ENCODE measurements around the gene SYT8. TPM values are rescaled to one million over a fixed set of nuclear protein-coding genes. Genes with fewer than 3 reads are reported as not detected.

Gene SYT8
- total and polyA plus RNA-seq, 2 experiments from 2014 or later, result not detected

GRCh38 chr11:1878137-1879031, 43.6 kb downstream of the SYT8 start:
- Histone ChIP-seq H3K79me2 (replicated peaks; ENCODE audit: insufficient read depth) (no peaks in the 10 kb centered on the region), H3K36me3 (ENCODE audit: insufficient read depth) (no peaks in the 10 kb centered on the region), H3K4me2 (no peak overlapping the region), H4K20me1 (replicated peaks; ENCODE audit: insufficient read depth) (no peaks in the 10 kb centered on the region), H3K27ac (ENCODE audit: low read depth) (no peak overlapping the region), H3K4me3 (no peak overlapping the region), H2AFZ (no peak overlapping the region), H3K27me3 (ENCODE audit: insufficient read depth) (no peaks in the 10 kb centered on the region), H3K4me1 (ENCODE audit: insufficient read depth) (no peaks in the 10 kb centered on the region), H3K9me2 (ENCODE audit: insufficient read depth) (no peaks in the 10 kb centered on the region), H3F3A (replicated peaks; ENCODE audit: low read depth) (no peaks in the 10 kb centered on the region)
- Mint-ChIP-seq H3K36me3 (ENCODE audit: low read depth) (no peaks in the 10 kb centered on the region), H3K9me3 (no peaks in the 10 kb centered on the region), H3K4me3 (no peak overlapping the region), H3K27me3 (ENCODE audit: insufficient read depth, low read depth, poor library complexity) (peaks cover 5% of the 10 kb centered on the region), H3K4me1 (no peaks in the 10 kb centered on the region; the same call in 2 of the 3 replicates), H3K27ac (no peak overlapping the region)
- no peak for TF ChIP-seq CREB1 (CRISPR knock-in tag; IDR thresholded peaks at IDR 0.05; ENCODE audit: low read depth)
- no peak for TF ChIP-seq EZH2 (IDR thresholded peaks at IDR 0.05; ENCODE audit: low read depth, unreplicated experiment)
- TF ChIP-seq CTCF (conservative IDR thresholded peaks at IDR 0.05; ENCODE audit: low read depth in 2 of 2), result no peak
- no peak for TF ChIP-seq NANOG (IDR thresholded peaks at IDR 0.05; ENCODE audit: borderline replicate concordance)
- TF ChIP-seq POLR2AphosphoS5 (IDR thresholded peaks at IDR 0.05; ENCODE audit: low read depth), result no peak
- no peak for TF ChIP-seq JUNB (IDR thresholded peaks at IDR 0.05; ENCODE audit: unreplicated experiment)
- no peak for DNase-seq (ENCODE audit: low spot score)
- no peak for ATAC-seq

GRCh38 chr11:1879342-1879940, 44.7 kb downstream of the SYT8 start:
- DNase-seq (ENCODE audit: low spot score) (no peak), ATAC-seq (no peak)
- peaks cover 4% of the 10 kb centered on the region for H3K27me3 Mint-ChIP-seq (ENCODE audit: insufficient read depth, low read depth, poor library complexity)
- no peak overlapping the region for H3K4me3 Mint-ChIP-seq
- no peaks in the 10 kb centered on the region; the same call in 2 of the 3 replicates for H3K4me1 Mint-ChIP-seq
- no peak overlapping the region for H3K27ac ChIP-seq (ENCODE audit: low read depth)
- no peak overlapping the region for H3K4me3 ChIP-seq
- no peaks in the 10 kb centered on the region for H3K9me3 Mint-ChIP-seq
- H3K79me2 ChIP-seq (replicated peaks; ENCODE audit: insufficient read depth), result no peaks in the 10 kb centered on the region
- no peaks in the 10 kb centered on the region for H3F3A ChIP-seq (replicated peaks; ENCODE audit: low read depth)
- H4K20me1 ChIP-seq (replicated peaks; ENCODE audit: insufficient read depth), result no peaks in the 10 kb centered on the region
- no peak overlapping the region for H3K4me2 ChIP-seq
- no peak overlapping the region for H3K27ac Mint-ChIP-seq
- no peaks in the 10 kb centered on the region for H3K4me1 ChIP-seq (ENCODE audit: insufficient read depth)
- no peaks in the 10 kb centered on the region for H3K36me3 ChIP-seq (ENCODE audit: insufficient read depth)
- H3K9me2 ChIP-seq (ENCODE audit: insufficient read depth), result no peaks in the 10 kb centered on the region
- no peak overlapping the region for H2AFZ ChIP-seq
- H3K36me3 Mint-ChIP-seq (ENCODE audit: low read depth), result no peaks in the 10 kb centered on the region
- no peaks in the 10 kb centered on the region for H3K27me3 ChIP-seq (ENCODE audit: insufficient read depth)
- TF ChIP-seq CTCF (conservative IDR thresholded peaks at IDR 0.05; ENCODE audit: low read depth in 2 of 2), result no peak
- TF ChIP-seq EZH2 (IDR thresholded peaks at IDR 0.05; ENCODE audit: low read depth, unreplicated experiment), result no peak
- no peak for TF ChIP-seq JUNB (IDR thresholded peaks at IDR 0.05; ENCODE audit: unreplicated experiment)
- no peak for TF ChIP-seq CREB1 (CRISPR knock-in tag; IDR thresholded peaks at IDR 0.05; ENCODE audit: low read depth)
- no peak for TF ChIP-seq ZNF331 (CRISPR knock-in tag; IDR thresholded peaks at IDR 0.05; ENCODE audit: low read depth)
- no peak for TF ChIP-seq POLR2AphosphoS5 (IDR thresholded peaks at IDR 0.05; ENCODE audit: low read depth)
- TF ChIP-seq NANOG (IDR thresholded peaks at IDR 0.05; ENCODE audit: borderline replicate concordance), result no peak
- TF ChIP-seq STAT1 (IDR thresholded peaks at IDR 0.05; ENCODE audit: unreplicated experiment), result no peak
- no peak for TF ChIP-seq ZNF114 (CRISPR knock-in tag; IDR thresholded peaks at IDR 0.05)
- TF ChIP-seq ETS1 (IDR thresholded peaks at IDR 0.05), result no peak
- TF ChIP-seq REST (IDR thresholded peaks at IDR 0.05; ENCODE audit: unreplicated experiment), result no peak

Measured in GM23338 (cell line).